Mesendoderm (in vitro differentiated cells): ENCODE results near the gene MTURN.

Experiments used
- DNase-seq: peaks from one replicate; pipeline ENCODE4 v3.0.0; 2013
- H2AK5ac ChIP-seq: 2 replicates; pipeline ENCODE4 v1.6.1; 2013; ENCODE audit warnings: low read length, inconsistent platforms
- H2BK120ac ChIP-seq: 2 replicates; pipeline ENCODE4 v1.6.1; 2013; ENCODE audit warnings: low read depth, mild to moderate bottlenecking, low read length, moderate library complexity, mixed read lengths
- H2BK15ac ChIP-seq: replicated peaks from 2 replicates; pipeline ENCODE4 v1.6.1; 2013; ENCODE audit warnings: low read depth, mild to moderate bottlenecking, moderate library complexity
- H2BK5ac ChIP-seq: 2 replicates; pipeline ENCODE4 v1.6.1; 2013; ENCODE audit warnings: low read length, inconsistent platforms
- H3K18ac ChIP-seq: 2 replicates; pipeline ENCODE4 v1.6.1; 2013; ENCODE audit warnings: mild to moderate bottlenecking, low read length, mixed read lengths
- H3K23ac ChIP-seq: one replicate; pipeline ENCODE4 v1.6.1; 2013; ENCODE audit warnings: low read length
- H3K27ac ChIP-seq: 2 replicates; pipeline ENCODE4 v1.5.1; 2013; ENCODE audit warnings: low read depth, mild to moderate bottlenecking, inconsistent platforms, low read length, moderate library complexity
- H3K27me3 ChIP-seq: 2 replicates; pipeline ENCODE4 v1.6.1; 2013; ENCODE audit warnings: low read length, control low read depth, mild to moderate bottlenecking, inconsistent platforms; ENCODE audit not compliant: insufficient read depth, poor library complexity
- H3K36me3 ChIP-seq: 2 replicates; pipeline ENCODE4 v1.6.1; 2013; ENCODE audit warnings: low read length, inconsistent platforms; ENCODE audit not compliant: control insufficient read depth, insufficient read depth
- H3K4ac ChIP-seq: one replicate; pipeline ENCODE4 v1.6.1; 2013; ENCODE audit warnings: low read depth, mild to moderate bottlenecking, low read length, moderate library complexity
- H3K4me1 ChIP-seq: 2 replicates; pipeline ENCODE4 v1.6.1; 2013; ENCODE audit warnings: low read depth, low read length, inconsistent platforms; ENCODE audit not compliant: control insufficient read depth
- H3K4me2 ChIP-seq: 2 replicates; pipeline ENCODE4 v1.6.1; 2013; ENCODE audit warnings: low read length
- H3K4me3 ChIP-seq: 2 replicates; pipeline ENCODE4 v1.5.1; 2013; ENCODE audit warnings: mild to moderate bottlenecking, low read length
- H3K56ac ChIP-seq: one replicate; pipeline ENCODE4 v1.6.1; 2013; ENCODE audit warnings: low read length
- H3K79me1 ChIP-seq: 2 replicates; pipeline ENCODE4 v1.6.1; 2013; ENCODE audit warnings: low read length, inconsistent platforms
- H3K79me2 ChIP-seq: 2 replicates; pipeline ENCODE4 v1.6.1; 2013; ENCODE audit warnings: mild to moderate bottlenecking, low read length; ENCODE audit not compliant: control insufficient read depth, insufficient read depth
- H3K9ac ChIP-seq: 2 replicates; pipeline ENCODE4 v1.6.1; 2013; ENCODE audit warnings: low read length, inconsistent platforms
- H4K5ac ChIP-seq: one replicate; pipeline ENCODE4 v1.6.1; 2013; ENCODE audit warnings: low read length
- H4K8ac ChIP-seq: one replicate; pipeline ENCODE4 v1.6.1; 2013; ENCODE audit warnings: low read depth, mild to moderate bottlenecking, control low read depth, low read length, moderate library complexity
- WGBS: extraction: QIAGEN DNeasy Blood & Tissue Kit; methylation state at CpG from one replicate; pipeline ENCODE4 v1.1.7; 2013; ENCODE audit warnings: low lambda C conversion rate, missing lambda C conversion rate; ENCODE audit not compliant: insufficient coverage; ENCODE audit errors: extremely low coverage; 5-methylcytosine and 5-hydroxymethylcytosine counted together

MTURN gene

GRCh38 chr7:30145426-30145970 lies 10.7 kb downstream of the MTURN start:
- Histone ChIP-seq H2BK5ac (no peak overlapping the region), H4K5ac (no peak overlapping the region), H3K27ac (no peak overlapping the region), H2BK15ac (no peak overlapping the region), H3K4me1 (no peaks in the 10 kb centered on the region), H3K18ac (no peak overlapping the region), H3K56ac (no peak overlapping the region), H3K23ac (no peak overlapping the region), H3K79me2 (no peaks in the 10 kb centered on the region), H3K4me3 (no peak overlapping the region), H3K36me3 (no peaks in the 10 kb centered on the region), H2BK120ac (no peak overlapping the region), H3K4me2 (no peak overlapping the region), H4K8ac (no peak overlapping the region), H3K79me1 (no peaks in the 10 kb centered on the region), H3K9ac (no peak overlapping the region), H2AK5ac (no peak overlapping the region), H3K4ac (no peak overlapping the region), H3K27me3 (no peaks in the 10 kb centered on the region)
- DNase-seq: no peak
- WGBS: no CpG with 5 or more reads among the region's 6 CpGs

GRCh38 chr7:30146127-30146612 lies 11.4 kb downstream of the MTURN start:
- Histone ChIP-seq H2AK5ac (no peak overlapping the region), H3K36me3 (no peaks in the 10 kb centered on the region), H3K4me1 (no peaks in the 10 kb centered on the region), H2BK120ac (no peak overlapping the region), H4K8ac (no peak overlapping the region), H3K79me1 (no peaks in the 10 kb centered on the region), H2BK5ac (no peak overlapping the region), H3K4ac (no peak overlapping the region), H3K4me3 (no peak overlapping the region), H3K79me2 (no peaks in the 10 kb centered on the region), H3K27ac (no peak overlapping the region), H3K56ac (no peak overlapping the region), H3K4me2 (no peak overlapping the region), H3K18ac (no peak overlapping the region), H2BK15ac (no peak overlapping the region), H3K23ac (no peak overlapping the region), H3K9ac (no peak overlapping the region), H3K27me3 (no peaks in the 10 kb centered on the region), H4K5ac (no peak overlapping the region)
- no CpG with 5 or more reads among the region's 13 CpGs for WGBS
- DNase-seq: peak; percentile 76

GRCh38 chr7:30147223-30147622 lies 12.4 kb downstream of the MTURN start:
- Histone ChIP-seq H3K4me1 (no peaks in the 10 kb centered on the region), H2BK15ac (no peak overlapping the region), H2BK120ac (no peak overlapping the region), H2AK5ac (no peak overlapping the region), H3K4ac (no peak overlapping the region), H3K79me1 (no peaks in the 10 kb centered on the region), H3K4me2 (no peak overlapping the region), H3K9ac (no peak overlapping the region), H3K4me3 (no peak overlapping the region), H2BK5ac (no peak overlapping the region), H3K27ac (no peak overlapping the region), H3K18ac (no peak overlapping the region), H4K5ac (no peak overlapping the region), H3K36me3 (no peaks in the 10 kb centered on the region), H3K56ac (no peak overlapping the region), H3K23ac (no peak overlapping the region), H3K79me2 (no peaks in the 10 kb centered on the region), H3K27me3 (no peaks in the 10 kb centered on the region), H4K8ac (no peak overlapping the region)
- no peak for DNase-seq
- WGBS: no CpG with 5 or more reads among the region's 4 CpGs

GRCh38 chr7:30147785-30148184 lies 13.0 kb downstream of the MTURN start:
- Histone ChIP-seq H3K23ac (no peak overlapping the region), H3K79me1 (no peaks in the 10 kb centered on the region), H2BK120ac (no peak overlapping the region), H2BK5ac (no peak overlapping the region), H3K56ac (no peak overlapping the region), H2AK5ac (no peak overlapping the region), H3K27me3 (no peaks in the 10 kb centered on the region), H4K8ac (no peak overlapping the region), H3K4me3 (no peak overlapping the region), H3K27ac (no peak overlapping the region), H3K4ac (no peak overlapping the region), H3K9ac (no peak overlapping the region), H3K36me3 (no peaks in the 10 kb centered on the region), H4K5ac (no peak overlapping the region), H3K4me2 (no peak overlapping the region), H2BK15ac (no peak overlapping the region), H3K4me1 (no peaks in the 10 kb centered on the region), H3K18ac (no peak overlapping the region), H3K79me2 (no peaks in the 10 kb centered on the region)
- DNase-seq: no peak
- no CpG with 5 or more reads among the region's 2 CpGs for WGBS

GRCh38 chr7:30148426-30148825 lies 13.6 kb downstream of the MTURN start:
- Histone ChIP-seq H2AK5ac (no peak overlapping the region), H4K8ac (no peak overlapping the region), H3K4ac (no peak overlapping the region), H3K27ac (no peak overlapping the region), H3K4me2 (no peak overlapping the region), H3K18ac (no peak overlapping the region), H3K4me1 (no peaks in the 10 kb centered on the region), H3K36me3 (no peaks in the 10 kb centered on the region), H4K5ac (no peak overlapping the region), H3K9ac (no peak overlapping the region), H3K56ac (no peak overlapping the region), H3K27me3 (no peaks in the 10 kb centered on the region), H3K23ac (peak overlapping the region; percentile 97), H2BK5ac (no peak overlapping the region), H2BK120ac (no peak overlapping the region), H3K79me2 (no peaks in the 10 kb centered on the region), H2BK15ac (no peak overlapping the region), H3K79me1 (no peaks in the 10 kb centered on the region), H3K4me3 (no peak overlapping the region)
- DNase-seq: no peak
- no CpG with 5 or more reads among the region's 5 CpGs for WGBS

GRCh38 chr7:30148951-30149459 lies 14.2 kb downstream of the MTURN start:
- Histone ChIP-seq H3K56ac (no peak overlapping the region), H4K8ac (no peak overlapping the region), H3K79me1 (no peaks in the 10 kb centered on the region), H3K23ac (no peak overlapping the region), H2BK15ac (no peak overlapping the region), H3K18ac (no peak overlapping the region), H2BK5ac (no peak overlapping the region), H3K9ac (no peak overlapping the region), H2BK120ac (no peak overlapping the region), H3K27me3 (no peaks in the 10 kb centered on the region), H3K4me3 (no peak overlapping the region), H3K79me2 (no peaks in the 10 kb centered on the region), H3K36me3 (no peaks in the 10 kb centered on the region), H3K27ac (no peak overlapping the region), H2AK5ac (no peak overlapping the region), H4K5ac (no peak overlapping the region), H3K4me1 (no peaks in the 10 kb centered on the region), H3K4me2 (no peak overlapping the region), H3K4ac (no peak overlapping the region)
- WGBS: no CpG with 5 or more reads among the region's 13 CpGs
- no peak for DNase-seq
